HG03135 (cell line): Measurements from ENCODE around the gene COG7.
"Not testable (repeated sequence)": the region's sequence is repeated elsewhere in the genome, so short reads cannot be mapped to it uniquely, and the experiment has no call there.

ENCODE experiments used
- ATAC-seq: cut with Tn5 transposase; IDR thresholded peaks from one replicate; pipeline ENCODE4 v1.9.1; 2021; ENCODE audit warnings: mild to moderate bottlenecking, moderate library complexity; ENCODE audit not compliant: unreplicated experiment

COG7 gene

DNA sequence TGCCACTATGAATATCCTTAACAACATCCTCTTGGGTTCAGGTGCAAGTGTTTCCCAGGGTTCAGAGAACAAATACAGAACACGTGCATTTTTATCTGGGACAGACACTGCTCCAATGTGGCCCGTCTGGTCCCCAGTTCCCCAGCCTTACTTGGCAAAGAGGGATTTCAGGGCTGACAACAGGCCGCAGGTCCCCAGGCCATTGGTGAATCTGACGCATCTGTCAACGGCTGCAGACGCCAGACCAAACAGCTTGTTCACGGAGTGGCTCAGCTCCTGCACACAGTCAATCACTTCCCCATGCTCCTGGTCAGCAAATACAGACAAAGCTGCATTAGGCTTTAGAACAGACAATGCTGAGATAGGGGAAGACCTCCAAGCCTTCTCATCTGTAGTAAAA is 36.2 kb downstream of the COG7 start:
- no peak for ATAC-seq

DNA sequence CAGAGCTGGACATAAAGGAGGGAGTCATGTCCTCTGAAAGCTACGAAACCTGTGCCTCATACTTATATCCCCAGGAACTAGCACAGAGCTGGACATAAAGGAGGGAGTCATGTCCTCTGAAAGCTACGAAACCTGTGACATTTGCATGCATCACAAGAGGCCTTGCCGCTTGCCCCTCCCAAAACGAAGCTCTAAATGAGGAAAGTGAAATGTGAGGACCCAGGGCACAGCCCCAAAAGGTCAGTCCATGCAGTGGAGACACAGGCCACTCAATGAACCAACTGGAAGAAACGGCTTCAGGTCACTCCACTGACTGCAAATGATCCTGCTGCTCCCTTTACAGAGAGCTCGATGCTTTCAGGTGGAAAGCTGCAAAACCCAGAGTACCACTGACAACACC is 38.3 kb downstream of the COG7 start:
- ATAC-seq: no peak

DNA sequence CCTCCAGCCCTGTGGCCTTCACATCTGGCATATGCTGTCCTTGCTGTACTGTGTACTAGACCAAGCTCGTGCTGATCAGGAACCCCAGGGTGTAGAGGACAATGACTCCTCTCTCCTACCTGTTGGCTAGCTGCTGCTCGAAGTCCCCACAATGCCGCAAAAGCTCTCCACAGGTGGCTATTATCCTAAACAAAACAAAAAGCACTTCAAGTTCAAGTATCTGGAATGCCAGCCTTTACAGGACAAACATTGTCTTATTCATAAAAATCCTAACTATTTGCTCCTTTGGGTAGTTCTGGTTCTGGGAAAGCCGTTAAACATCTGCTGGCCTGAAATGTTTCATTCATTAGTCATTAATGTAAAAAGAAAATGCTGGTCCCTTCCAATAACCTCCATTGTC is 42.8 kb downstream of the COG7 start:
- ATAC-seq: no peak

DNA sequence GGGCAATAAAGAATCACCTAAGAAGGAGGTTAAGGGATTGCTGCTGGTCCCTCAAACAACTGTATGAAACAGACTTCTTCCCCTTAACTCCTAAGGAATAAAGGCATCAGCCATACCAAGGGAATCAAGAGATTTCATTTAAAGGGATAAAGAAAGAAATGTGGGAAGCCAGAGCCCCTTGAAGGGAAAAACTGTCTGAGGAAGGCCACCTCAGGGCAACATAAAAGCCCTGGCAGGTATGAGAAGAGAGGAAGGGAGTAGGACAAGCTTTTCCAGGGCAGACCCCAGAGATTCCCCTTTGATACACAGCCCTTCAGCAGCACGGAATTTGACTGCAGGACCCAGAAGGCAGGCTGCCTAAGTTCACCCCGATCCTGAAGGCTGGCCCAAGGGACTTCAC is 43.5 kb downstream of the COG7 start:
- ATAC-seq: no peak

DNA sequence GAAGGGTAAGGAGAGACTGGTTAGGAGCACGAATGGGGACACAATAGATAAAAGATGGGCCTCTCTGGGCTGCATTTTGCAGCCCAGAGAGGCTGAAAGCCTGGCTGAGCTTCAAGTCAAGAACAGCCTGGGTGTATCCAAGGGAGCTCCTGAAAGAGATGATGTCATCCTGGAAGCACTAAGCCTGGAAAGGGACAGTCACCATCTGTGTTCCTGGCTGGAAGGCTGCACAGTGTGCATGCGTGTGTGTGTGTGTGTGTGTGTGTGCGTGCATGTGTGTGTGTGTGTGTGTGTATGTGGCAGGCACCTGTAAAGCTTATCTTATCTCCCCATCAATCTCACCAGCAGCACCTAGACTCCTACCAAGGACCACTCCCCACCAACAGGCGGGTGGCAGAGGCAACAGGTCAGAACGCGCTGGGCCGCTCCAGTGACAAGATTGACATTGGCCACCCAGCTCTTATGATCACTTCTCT is 44.1 kb downstream of the COG7 start:
- ATAC-seq: no peak

DNA sequence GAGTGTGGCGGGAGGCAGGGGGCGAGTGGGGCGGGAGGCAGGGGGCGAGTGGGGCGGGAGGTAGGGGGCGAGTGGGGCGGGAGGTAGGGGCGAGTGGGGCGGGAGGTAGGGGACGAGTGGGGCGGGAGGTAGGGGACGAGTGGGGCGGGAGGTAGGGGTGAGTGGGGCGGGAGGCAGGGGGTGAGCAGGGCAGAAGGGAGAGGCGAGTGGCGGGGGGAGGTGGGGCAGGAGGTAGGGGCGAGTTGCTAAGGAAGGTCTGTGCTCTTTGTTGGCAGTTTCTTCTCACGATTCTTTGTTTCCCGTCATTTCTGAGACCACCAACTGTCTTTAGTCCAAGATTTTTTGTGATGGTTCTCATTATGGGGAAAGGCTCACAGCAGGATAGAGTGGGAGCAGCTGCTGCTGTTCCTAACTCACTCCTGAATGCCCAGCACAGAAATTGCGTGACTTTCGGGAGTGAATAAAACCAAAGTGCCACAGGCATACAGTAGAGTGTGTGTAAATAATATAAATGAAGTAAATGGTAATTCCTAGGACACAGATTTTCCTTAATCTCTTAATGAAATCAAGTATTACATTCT is 44.7 kb downstream of the COG7 start:
- no peak for ATAC-seq

DNA sequence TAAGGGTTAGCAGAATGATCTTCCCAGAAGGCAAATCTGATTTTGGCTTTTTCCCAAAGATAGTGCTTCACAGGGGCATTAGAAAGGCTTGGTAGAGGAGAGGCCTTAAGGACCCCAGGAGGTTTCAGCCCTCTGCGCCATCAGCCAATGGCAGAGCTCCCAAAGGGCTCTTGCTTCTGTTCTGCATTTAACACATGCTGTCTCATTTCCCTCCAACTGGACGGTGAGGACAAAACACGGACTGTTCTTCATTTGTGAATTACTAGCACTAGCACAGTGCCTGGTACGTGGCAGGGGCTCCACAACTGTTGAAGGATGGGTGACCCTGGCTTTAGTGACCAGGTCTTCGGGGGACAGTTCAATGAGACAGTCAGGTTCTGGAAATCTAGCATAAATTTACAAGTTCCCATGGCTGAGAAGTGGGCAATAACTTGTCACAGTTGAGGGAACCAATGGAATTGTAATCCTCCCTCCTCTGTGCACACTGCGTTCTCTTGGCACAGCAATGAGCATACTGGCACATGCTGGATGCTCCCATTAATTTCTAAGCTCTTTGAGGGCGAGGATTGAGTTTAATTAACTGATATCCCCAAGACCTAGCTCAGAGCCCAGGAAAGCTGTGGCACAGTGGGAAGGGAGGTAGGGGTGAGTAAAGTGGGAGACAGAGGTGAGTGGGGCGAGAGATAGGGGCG is 45.4 kb downstream of the COG7 start:
- ATAC-seq: no peak

DNA sequence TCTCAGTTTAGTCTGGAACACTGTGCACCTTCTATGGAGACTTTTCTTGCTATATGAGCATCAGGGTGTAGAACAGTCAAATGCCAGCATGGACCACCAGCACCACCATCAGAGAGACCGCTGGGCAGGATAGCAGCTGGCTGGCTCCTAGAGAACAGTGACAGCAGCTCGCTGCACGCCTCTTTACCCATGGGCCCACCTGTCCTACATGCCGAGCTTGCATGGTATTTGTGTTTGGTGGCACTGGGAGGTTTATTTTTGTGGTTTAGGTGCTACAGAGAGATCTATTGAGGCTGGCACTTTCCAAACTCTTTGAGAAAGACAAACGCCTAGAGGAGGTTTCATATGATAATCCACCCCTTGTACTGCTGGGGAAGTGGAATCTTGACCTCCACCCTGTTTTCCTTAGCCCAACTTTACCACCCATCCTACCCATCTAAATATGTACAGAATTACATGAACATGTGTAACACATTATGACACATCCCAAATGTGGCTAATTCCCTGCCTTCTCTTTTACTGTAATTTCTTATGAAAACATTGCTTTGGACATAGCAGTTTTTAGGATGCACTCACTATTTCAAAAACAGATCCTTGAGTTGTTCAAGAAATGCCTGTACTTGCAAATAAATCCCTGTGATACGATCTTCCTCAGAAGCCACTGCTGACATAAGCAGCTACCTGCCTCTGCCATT is 46.3 kb downstream of the COG7 start:
- no peak for ATAC-seq

DNA sequence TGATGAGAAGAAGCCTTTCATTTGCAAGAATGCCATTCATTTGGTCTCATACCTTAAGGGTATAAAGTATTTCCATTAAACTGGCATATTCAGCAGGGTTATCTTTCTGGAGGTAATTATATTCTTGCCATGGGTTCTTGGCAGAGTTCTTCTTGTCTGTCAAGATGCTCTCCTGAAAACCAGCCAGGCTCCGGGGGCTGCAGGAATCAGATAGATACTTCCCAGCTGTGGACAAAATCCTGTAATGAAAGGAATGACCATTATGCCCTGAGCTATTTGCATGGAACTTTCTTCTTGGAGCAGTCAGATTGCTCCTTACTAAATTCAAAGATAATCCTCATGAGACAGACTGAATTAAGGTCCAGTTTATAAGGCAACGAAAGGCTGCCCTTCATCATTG is 47.0 kb downstream of the COG7 start:
- no peak for ATAC-seq

DNA sequence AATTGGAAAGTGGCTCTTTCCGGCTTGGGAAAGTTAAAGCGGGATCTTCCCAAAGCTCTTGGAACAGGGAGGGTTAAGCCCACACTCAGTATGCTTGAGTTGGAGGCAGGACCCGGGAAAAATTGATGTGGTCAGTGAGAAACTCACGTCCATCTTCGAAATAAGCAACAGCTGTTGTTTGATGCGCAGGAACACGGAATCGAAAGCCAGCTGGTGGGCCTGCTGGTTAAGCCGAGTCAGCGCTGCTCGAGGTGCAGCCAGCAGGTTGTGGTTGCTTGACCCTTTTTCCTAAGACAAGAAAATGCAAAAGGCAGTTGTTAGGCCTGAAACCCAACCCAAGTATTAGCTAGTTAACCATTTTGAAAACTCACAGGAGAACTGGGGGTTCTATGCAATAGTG is 49.4 kb downstream of the COG7 start:
- ATAC-seq: no peak

DNA sequence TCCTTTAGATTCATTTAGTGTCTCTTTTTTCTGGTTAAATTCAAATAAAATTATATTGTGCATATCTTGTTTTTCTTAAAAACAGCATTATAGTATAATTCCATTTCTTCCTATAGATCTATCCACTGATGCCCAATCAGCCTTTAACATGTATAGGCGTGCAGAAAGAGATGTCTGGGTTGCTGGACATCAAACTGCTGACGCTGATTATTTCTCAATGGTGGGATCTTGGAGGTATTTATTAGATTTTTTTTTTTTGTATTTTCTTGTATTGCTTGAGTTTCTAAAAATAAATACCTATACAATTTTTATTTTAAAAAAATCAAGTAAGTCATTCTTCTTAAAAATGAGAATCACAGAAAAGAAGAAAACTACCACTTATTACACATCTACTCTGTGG is 50.9 kb downstream of the COG7 start:
- ATAC-seq: no peak

DNA sequence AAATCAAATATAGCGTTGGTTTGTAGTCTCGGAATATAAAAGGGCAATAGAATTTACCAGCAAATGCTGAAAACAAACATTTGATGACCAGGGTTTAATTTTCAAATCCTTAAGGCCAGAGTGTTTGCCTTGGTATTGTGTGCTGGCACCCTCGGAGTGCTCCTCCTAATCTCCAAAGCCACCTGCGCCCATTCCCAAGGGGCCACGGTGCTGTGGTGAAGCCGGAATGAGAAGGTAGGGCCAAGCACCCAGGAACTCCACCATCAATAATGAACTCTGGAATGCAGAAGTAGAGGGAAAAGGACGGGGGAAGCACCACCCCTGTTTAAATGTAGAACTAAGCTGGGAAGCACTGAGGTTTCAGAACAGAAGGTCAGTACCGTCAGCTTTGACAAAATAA is 51.9 kb downstream of the COG7 start:
- ATAC-seq: no peak

DNA sequence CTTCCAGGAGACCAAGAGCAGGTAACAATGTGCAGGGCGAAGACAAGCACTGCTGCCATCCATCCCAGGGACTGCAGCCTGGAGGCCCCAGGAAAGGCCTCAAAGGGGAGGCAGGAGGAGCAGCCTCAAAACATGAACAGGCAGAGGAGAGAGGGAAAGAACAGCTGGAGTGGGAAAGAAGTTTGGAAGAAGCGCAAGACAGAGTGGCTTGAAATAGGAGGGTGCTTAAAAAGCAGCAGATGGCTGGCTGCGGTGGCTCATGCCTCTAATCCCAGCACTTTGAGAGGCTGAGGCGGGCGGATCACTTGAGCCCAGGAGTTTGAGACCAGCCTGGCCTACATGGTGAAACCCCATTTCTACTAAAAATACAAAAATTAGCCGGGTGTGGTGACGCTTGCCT is 52.5 kb downstream of the COG7 start:
- ATAC-seq: not testable (repeated sequence)

DNA sequence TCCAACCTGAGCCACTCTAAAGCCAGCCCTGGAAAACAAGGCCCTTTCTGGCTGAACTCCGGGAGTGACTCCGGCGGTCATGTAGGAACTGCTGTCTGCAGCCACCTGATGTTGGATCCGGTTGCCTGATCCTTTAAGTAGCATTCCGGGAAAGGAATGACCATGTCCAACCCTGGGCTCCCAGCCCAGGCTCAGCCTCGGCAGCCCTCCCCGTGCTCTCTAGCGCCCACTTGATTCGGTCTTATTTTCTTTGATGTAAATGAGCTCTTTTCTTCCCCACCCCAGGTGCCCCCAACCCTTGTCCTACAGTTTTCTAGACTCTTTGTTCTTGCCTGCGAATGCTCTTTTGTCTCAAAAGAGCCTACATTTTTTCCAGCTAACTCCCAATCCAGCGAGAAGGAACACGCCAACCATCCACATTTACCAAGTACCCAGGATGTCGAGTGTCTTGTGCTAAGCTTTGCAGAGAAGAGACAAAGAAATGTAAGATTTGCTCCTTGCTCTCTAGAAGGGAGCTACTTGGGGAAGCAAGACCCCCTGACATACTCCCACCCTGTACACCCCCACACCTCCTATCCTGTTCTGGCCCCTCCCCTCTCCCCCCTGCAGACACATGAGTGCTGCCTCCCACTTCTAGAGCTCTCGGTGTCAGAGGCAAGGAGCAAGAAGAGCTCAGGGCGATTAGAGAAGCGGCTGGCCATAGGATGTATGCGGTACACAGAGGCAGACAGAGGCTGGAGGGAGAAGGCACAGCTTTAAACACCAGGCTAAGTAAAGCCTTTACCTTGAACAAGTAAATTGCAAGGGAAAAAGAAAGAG is 53.8 kb downstream of the COG7 start:
- ATAC-seq: no peak

DNA sequence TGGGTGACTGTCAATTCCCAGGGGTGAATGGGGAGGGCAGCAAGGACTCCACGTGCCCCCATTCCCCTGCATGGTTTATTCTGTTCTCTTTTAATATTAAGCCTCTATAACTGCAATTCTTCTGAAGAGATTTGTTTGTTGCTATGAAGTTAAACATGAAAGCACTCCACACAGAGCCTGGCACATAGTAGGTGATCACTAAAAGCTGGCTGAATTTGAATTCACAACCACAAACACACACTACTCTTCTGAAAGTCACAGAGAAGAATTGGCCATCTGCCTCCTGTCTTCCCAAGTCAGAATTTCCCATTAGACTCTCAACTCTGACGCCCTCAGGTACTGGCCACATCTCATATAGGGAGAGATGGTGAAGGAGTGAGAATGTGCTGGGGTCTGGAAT is 55.5 kb downstream of the COG7 start:
- no peak for ATAC-seq

DNA sequence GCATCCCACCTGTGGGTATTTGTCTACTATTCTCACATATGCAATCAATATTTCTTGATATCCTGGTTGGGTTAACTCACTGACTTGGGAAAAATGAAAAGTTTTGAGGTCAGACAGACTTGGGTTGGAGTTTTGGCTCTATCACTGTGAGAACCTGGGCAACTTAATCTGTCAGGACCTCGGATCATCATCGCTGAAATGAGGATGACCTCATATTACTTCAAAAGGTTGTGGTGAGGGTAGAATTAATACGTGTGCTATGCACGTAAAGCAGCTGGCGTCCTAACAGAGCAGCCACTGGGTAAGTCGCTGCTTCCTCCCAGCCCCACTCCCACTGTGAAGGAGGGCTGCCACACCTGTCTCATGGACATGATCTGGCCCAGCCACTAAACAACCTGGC is 57.3 kb downstream of the COG7 start:
- no peak for ATAC-seq

DNA sequence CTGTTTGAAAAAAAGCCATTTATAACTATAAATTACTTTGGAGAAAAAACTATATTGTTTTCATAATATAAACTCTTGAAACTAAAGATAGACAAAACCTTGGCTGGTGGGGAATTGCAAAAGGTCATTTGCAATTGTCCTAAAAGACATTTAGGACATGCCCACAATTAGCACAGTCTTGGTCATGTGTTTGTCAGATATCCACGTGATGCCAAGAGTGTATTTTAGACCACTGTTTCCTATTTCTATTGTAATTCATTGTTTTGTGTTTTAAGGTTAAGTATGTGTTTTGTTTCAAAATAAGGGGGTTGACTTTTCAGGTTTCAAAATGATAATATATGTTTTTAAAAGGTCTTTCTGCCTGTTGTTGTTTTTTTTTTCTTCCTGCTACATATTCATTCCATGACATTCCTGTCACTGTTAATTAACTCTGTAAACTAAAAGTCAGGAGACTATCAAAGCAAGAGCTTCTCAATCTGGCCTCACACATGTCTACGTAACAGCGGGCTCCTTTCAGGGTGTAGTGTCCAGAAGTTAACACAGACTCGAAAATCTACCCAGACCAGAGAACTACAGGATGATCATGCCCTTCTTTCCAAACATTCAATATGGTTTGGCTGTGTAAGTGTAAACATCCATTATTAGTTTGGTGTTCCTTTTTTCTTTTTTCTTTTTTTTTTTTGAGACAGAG is 58.7 kb downstream of the COG7 start:
- ATAC-seq: no peak

DNA sequence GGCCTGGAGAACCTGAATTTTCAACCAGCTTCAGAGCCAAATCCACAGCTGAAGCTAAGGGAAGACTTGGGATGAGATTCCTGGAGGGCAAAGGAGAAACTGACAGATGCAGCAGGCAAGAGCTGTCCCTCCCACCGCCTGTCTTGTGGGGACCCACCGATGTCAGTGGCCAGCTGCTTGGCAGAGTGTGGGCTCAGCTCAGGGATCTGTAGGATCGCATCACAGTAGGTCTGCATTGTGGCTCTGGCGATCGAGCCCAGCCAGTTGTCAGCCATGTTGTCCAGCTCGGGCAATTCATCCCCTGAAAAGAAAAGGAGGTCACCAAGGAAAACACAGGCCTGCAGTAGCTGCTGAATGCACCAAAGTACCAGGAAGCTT is 60.8 kb downstream of the COG7 start:
- no peak for ATAC-seq

DNA sequence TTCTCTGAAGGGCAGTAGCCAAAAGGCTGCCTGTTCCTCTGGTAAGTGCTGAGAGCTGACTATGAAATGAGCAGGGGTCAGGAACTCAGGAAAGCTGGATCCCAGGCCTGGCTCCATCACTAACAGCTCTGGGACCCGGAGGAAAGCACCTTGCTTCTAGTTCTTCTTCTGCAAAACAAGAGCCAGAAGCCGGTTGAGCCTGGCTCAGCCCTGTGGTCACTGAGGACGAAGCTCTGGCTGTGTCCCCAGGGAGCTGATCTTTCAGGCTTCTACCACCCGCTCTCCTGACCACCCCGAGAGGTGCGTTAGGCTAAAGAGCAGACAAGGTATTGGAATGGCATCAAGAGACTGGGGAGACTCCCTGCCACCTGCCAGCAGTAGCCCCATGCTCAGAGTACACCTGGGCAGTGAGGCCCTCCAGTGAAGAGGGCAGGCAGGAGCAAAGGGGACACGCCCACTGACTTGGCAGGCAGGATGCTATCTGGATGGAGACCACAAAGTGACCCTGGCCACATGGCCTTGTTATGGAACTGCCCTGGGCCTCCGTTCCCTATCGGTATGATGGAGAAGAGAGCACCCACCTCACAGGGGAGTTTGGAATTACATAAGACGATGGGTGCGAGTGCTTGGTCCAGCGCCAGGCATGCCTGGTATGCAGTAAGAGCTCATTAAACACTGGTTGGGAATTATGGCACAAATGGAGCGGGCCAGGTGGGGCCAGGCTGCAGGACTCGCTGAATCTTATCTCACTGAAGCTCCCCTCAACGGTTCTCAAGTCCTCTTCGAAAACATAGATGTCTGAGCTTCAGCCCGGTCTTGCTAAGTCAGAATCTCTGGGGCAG is 61.4 kb downstream of the COG7 start:
- no peak for ATAC-seq

DNA sequence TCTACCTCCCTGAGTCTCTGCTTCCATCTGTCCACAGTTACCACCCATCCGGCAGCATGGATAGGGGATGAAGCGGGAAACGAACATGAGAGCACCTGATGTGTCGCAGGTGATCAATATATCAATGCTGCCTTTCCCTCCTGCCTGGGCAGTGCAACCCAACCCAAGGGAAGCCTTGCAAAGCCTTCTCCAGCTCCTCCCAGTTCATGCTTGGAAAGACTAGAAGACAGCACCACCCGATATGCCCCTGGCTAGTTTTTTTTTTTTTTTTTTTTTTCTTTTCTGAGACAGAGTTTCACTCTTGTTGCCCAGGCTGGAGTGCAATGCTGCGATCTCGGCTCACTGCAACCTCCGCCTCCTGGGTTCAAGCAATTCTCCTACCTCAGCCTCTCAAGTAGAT is 63.1 kb downstream of the COG7 start:
- ATAC-seq: not testable (repeated sequence)
